Right atrium auricular region (tissue), 2 donors: ENCODE results near the gene ITGB3BP. TPM values are rescaled to one million over a fixed set of nuclear protein-coding genes. Genes with fewer than 3 reads are reported as not detected.

Source experiments
- DNase-seq: peaks from one replicate; pipeline ENCODE4 v3.0.0-alpha.2; 2019; ENCODE audit warnings: low spot score
- H3K27ac ChIP-seq, 2 donors: fragments of 200-600 bp; sonication (generic); 1 replicate in 1 of 2; 2 replicates in 1 of 2; pipeline ENCODE4 v1.5.1; 2016 to 2019
- H3K27me3 ChIP-seq, 2 donors: fragments of 200-600 bp; sonication (generic); one replicate each; pipeline versions ENCODE4 v1.5.1 to v1.6.0; 2017 to 2019
- H3K36me3 ChIP-seq: fragments of 200-600 bp; sonication (generic); one replicate; pipeline ENCODE4 v1.5.1; 2016
- H3K4me1 ChIP-seq, 2 donors: fragments of 200-600 bp; sonication (generic); one replicate each; pipeline versions ENCODE4 v1.5.1 to v1.6.0; 2017 to 2019
- H3K4me3 ChIP-seq, 2 donors: fragments of 200-600 bp; sonication (generic); 1 replicate in 1 of 2; 2 replicates in 1 of 2; pipeline ENCODE4 v1.5.1; 2017 to 2019; ENCODE audit warnings: mild to moderate bottlenecking in 1 of 2, moderate library complexity in 1 of 2
- H3K9me3 ChIP-seq, 2 donors: fragments of 200-600 bp; sonication (generic); one replicate each; pipeline ENCODE4 v1.5.1; 2019
- total RNA-seq, 2 donors: library from RNA; depleted of rRNA; stranded (reverse); fragments of >200 nt; gene quantifications; one replicate each; pipeline ENCODE4 v1.1.0, GENCODE V29; 2016
- TF ChIP-seq, protein P1 (sequence below), 2 donors: fragments of 200-600 bp; sonication (generic); IDR thresholded peaks; one replicate each; pipeline ENCODE4 v1.5.1; 2019; ENCODE audit warnings: antibody characterized with exemption in 2 of 2

ITGB3BP gene
- total RNA-seq, 2 donors from 2014 or later, result 5.0 to 5.7 TPM

DNA sequence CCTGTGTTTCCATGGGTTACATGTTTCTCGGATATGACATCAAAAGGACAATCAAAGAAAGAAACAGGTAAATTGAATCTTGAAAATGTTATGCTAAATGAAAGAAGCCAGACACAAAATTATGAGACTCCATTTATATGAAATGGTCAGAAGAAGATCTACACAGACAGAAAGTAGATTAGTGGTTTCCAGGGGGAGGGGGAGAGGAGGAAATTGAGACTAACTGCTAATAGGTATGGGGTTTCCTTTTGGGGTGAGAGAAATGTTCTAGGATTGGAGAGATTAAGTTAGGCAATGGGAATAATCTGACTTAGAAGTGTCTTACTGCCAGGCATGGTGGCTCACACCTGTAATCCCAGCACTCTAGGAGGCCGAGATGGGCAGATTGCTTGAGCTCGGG is 21.8 kb downstream of the ITGB3BP start:
- Histone ChIP-seq H3K36me3 (no peaks in the 10 kb centered on the region), H3K4me3 (no peak overlapping the region), H3K9me3 (no peaks in the 10 kb centered on the region), H3K27me3 (no peaks in the 10 kb centered on the region), H3K4me1 (no peaks in the 10 kb centered on the region), H3K27ac (no peak overlapping the region)
- DNase-seq, result no peak
- TF ChIP-seq, protein P1, sequence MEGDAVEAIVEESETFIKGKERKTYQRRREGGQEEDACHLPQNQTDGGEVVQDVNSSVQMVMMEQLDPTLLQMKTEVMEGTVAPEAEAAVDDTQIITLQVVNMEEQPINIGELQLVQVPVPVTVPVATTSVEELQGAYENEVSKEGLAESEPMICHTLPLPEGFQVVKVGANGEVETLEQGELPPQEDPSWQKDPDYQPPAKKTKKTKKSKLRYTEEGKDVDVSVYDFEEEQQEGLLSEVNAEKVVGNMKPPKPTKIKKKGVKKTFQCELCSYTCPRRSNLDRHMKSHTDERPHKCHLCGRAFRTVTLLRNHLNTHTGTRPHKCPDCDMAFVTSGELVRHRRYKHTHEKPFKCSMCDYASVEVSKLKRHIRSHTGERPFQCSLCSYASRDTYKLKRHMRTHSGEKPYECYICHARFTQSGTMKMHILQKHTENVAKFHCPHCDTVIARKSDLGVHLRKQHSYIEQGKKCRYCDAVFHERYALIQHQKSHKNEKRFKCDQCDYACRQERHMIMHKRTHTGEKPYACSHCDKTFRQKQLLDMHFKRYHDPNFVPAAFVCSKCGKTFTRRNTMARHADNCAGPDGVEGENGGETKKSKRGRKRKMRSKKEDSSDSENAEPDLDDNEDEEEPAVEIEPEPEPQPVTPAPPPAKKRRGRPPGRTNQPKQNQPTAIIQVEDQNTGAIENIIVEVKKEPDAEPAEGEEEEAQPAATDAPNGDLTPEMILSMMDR (IDR thresholded peaks at IDR 0.05), result no peak

- no peaks in the 10 kb centered on the region for H3K9me3 ChIP-seq
Measured at GRCh38 chr1:63498106-63498505, 24.9 kb downstream of the ITGB3BP start.

GRCh38 chr1:63497577-63497976 is 25.4 kb downstream of the ITGB3BP start:
- Histone ChIP-seq H3K9me3 (no peaks in the 10 kb centered on the region), H3K27me3 (no peaks in the 10 kb centered on the region), H3K4me3 (no peak overlapping the region), H3K27ac (no peak overlapping the region), H3K4me1 (no peaks in the 10 kb centered on the region), H3K36me3 (no peaks in the 10 kb centered on the region)
- DNase-seq, result no peak
- TF ChIP-seq, protein P1 (IDR thresholded peaks at IDR 0.05), result no peak

More at GRCh38 chr1:63498106-63498505, 24.9 kb downstream of the ITGB3BP start:
- Histone ChIP-seq H3K36me3 (no peaks in the 10 kb centered on the region), H3K27me3 (no peaks in the 10 kb centered on the region), H3K4me3 (no peak overlapping the region), H3K4me1 (no peaks in the 10 kb centered on the region), H3K27ac (no peak overlapping the region)
- TF ChIP-seq, protein P1 (IDR thresholded peaks at IDR 0.05), result no peak
- DNase-seq, result no peak

GRCh38 chr1:63487336-63488065 is 35.5 kb downstream of the ITGB3BP start:
- TF ChIP-seq, protein P1 (IDR thresholded peaks at IDR 0.05), result no peak
- no peaks in the 10 kb centered on the region for H3K9me3 ChIP-seq
- no peaks in the 10 kb centered on the region for H3K27me3 ChIP-seq
- no peaks in the 10 kb centered on the region for H3K36me3 ChIP-seq
- H3K4me1 ChIP-seq, result no peaks in the 10 kb centered on the region
- DNase-seq, result no peak
- H3K4me3 ChIP-seq, result peak overlapping the region; percentile 35 to 43
- H3K27ac ChIP-seq, result peak overlapping the region in 1 of 2 donors; percentile 77

DNA sequence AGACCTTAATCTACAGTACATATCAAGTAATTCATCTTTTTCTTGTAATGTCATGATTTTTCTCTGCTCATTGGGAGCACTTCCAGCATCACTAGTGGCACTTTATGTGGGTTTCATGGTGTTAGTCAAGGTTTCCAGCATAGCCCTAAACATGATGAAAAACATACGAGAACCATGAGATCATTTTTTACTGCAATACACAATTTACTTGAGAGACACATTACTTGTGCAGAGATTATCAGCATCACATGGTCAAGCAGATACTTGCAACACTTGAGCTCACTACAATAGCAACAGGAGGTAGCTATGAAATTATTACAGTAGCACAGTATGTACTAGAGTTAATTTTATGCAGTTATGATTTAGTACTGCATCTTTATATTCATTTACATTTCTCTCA is 36.4 kb downstream of the ITGB3BP start:
- Histone ChIP-seq H3K27ac (peak overlapping the region in 1 of 2 donors; percentile 1), H3K4me1 (no peaks in the 10 kb centered on the region), H3K4me3 (no peak overlapping the region), H3K9me3 (no peaks in the 10 kb centered on the region), H3K36me3 (no peaks in the 10 kb centered on the region), H3K27me3 (no peaks in the 10 kb centered on the region)
- no peak for DNase-seq
- TF ChIP-seq, protein P1 (IDR thresholded peaks at IDR 0.05), result no peak

- DNase-seq, result no peak
- H3K4me1 ChIP-seq, result no peaks in the 10 kb centered on the region
- H3K27me3 ChIP-seq, result no peaks in the 10 kb centered on the region
- no peaks in the 10 kb centered on the region for H3K9me3 ChIP-seq
- no peak overlapping the region for H3K27ac ChIP-seq
- H3K4me3 ChIP-seq, result no peak overlapping the region
- TF ChIP-seq, protein P1 (IDR thresholded peaks at IDR 0.05), result no peak
- H3K36me3 ChIP-seq, result no peaks in the 10 kb centered on the region
Measured at GRCh38 chr1:63480057-63480456, 43.0 kb downstream of the ITGB3BP start.
